ENCODE data around the gene HS6ST1. TPM values are rescaled to one million over a fixed set of nuclear protein-coding genes. Genes with fewer than 3 reads are reported as not detected.

HS6ST1 gene
- total and polyA plus RNA-seq, 12 donors, result 20.5 to 262 (median 97.1) TPM

DNA sequence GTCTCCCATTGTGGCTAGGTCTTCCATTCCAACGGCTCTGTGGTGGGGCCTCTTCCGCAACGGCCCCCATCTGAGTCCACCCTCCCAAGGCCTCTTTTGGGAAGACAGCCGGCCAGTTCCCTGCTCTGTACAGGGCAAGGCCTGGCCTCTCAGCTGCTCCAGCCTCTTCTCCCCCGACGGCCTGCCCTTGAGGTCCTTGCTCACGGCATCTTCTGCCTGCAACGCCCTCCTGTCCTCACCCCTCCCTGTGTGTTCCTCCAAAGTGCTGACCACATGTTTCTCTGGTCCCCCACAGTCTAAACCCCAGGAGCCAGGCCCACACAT lies 16.0 kb downstream of the HS6ST1 start:
- H3K9me3 ChIP-seq (replicated peaks in 1 of 3), result no peaks in the 10 kb centered on the region
- no peaks in the 10 kb centered on the region for H3K36me3 ChIP-seq (replicated peaks in 1 of 2)
- H3K27ac ChIP-seq, result peak overlapping the region in 4 of 5 donors; percentile 61 to 94 (median 86)
- peak in 1 of 7 donors; percentile 36 for DNase-seq
- H3K27me3 ChIP-seq, result no peaks in the 10 kb centered on the region
- 46 to 68% (median 54%) methylated on average over 6 to 8 of the region's 8 CpGs for WGBS, 4 donors
- peaks cover 79 to 80% of the 10 kb centered on the region in 2 donors for H3K4me1 ChIP-seq (replicated peaks in 1 of 2)
- TF ChIP-seq, protein P1, sequence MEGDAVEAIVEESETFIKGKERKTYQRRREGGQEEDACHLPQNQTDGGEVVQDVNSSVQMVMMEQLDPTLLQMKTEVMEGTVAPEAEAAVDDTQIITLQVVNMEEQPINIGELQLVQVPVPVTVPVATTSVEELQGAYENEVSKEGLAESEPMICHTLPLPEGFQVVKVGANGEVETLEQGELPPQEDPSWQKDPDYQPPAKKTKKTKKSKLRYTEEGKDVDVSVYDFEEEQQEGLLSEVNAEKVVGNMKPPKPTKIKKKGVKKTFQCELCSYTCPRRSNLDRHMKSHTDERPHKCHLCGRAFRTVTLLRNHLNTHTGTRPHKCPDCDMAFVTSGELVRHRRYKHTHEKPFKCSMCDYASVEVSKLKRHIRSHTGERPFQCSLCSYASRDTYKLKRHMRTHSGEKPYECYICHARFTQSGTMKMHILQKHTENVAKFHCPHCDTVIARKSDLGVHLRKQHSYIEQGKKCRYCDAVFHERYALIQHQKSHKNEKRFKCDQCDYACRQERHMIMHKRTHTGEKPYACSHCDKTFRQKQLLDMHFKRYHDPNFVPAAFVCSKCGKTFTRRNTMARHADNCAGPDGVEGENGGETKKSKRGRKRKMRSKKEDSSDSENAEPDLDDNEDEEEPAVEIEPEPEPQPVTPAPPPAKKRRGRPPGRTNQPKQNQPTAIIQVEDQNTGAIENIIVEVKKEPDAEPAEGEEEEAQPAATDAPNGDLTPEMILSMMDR (IDR thresholded peaks at IDR 0.05), result no peak
- no peak for TF ChIP-seq POLR2A (IDR thresholded peaks at IDR 0.05)
- intact Hi-C loops (cut with DNase I), result loop anchor here in 1 of 2 donors (5.0 kb wide), 1 partner anchor 115 kb away; no protein-coding TSS in a partner anchor
- no peak overlapping the region for H3K4me3 ChIP-seq

DNA sequence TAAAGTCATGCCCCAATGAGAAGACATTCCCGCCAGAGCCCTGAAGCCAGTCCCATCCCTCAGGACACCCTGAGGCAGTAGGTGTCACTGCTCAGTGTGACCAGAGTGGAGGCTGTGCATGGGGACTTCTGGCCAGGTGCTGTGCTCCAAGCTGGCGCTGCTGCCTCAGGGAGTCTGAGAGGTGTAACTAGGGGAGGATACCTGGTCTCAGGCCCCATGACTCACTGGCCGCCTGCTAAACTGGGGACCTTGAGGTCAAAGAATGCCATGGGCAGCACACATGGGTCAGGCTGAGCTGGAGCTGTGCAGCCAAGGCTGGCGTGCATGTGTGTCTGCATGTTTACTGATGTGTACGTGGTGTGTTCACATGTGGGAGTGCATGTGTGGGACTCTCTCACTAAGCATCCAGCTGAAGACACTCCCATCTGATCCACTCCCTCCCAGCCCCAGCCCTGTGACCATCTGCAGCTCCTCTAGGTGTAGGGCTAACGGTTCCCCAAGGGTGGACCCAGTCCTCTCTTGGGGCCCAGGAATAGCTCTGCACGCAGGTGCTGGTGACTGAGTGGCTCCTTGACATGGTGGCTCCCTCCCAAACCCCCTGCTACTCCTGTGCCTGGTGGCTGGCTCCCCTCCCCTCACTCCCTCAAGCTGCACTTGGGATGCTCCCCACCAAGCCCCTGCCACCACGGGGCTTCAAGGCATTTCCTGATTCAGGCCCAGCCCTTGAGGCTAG lies 16.5 kb downstream of the HS6ST1 start:
- 64 to 82% (median 79%) methylated on average over 2 to 8 of the region's 8 CpGs for WGBS, 4 donors
- Histone ChIP-seq H3K4me1 (replicated peaks in 1 of 2) (peaks cover 74 to 75% of the 10 kb centered on the region in 2 donors), H3K27ac (peak overlapping the region; percentile 16 to 94 (median 79)), H3K4me3 (no peak overlapping the region), H3K9me3 (replicated peaks in 1 of 3) (no peaks in the 10 kb centered on the region), H3K36me3 (replicated peaks in 1 of 2) (no peaks in the 10 kb centered on the region), H3K27me3 (no peaks in the 10 kb centered on the region)
- DNase-seq, result peak in 5 of 7 donors; percentile 57 to 73 (median 69)
- intact Hi-C loops (cut with DNase I), result loop anchor here in 1 of 2 donors (5.0 kb wide), 1 partner anchor 115 kb away; no protein-coding TSS in a partner anchor
- TF ChIP-seq, protein P1 (IDR thresholded peaks at IDR 0.05), result no peak
- peak in 1 of 2 donors; percentile 23 for TF ChIP-seq POLR2A (IDR thresholded peaks at IDR 0.05)

DNA sequence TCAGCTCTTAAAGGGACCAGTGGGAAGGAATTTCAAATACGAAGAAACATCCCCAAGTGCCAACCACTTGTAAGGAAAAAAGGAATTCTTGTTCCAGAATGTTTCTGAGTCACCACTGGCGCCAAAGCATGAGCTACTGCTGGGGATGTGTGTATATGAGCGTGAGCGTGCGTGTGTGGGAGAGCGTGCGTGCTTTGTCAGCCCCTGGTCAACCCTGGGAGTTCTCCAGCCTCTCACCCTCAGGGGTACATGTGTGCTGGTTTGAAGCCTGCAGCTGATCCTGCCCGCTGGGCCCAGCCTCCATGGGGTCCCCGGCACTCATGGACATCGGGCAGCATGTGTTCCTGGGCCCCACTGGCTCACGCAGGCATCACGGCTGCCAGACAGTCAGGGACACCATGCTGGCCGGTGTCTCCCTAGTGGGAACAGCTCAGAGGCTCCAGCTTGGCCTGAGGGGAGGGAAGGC lies 17.1 kb downstream of the HS6ST1 start:
- intact Hi-C loops (cut with DNase I), result loop anchor here in 1 of 2 donors (5.0 kb wide), 1 partner anchor 114 kb away; no protein-coding TSS in a partner anchor
- H3K27ac ChIP-seq, result peak overlapping the region; percentile 16 to 94 (median 79)

GRCh38 chr2:128301021-128301420 lies 17.6 kb downstream of the HS6ST1 start:
- WGBS, 4 donors, result 48 to 88% (median 81%) methylated on average over 2 to 8 of the region's 8 CpGs; no CpG with 5 or more reads in 1 of the 4 donors
- no peaks in the 10 kb centered on the region for H3K36me3 ChIP-seq (replicated peaks in 1 of 2)
- no peak for DNase-seq
- no peaks in the 10 kb centered on the region for H3K27me3 ChIP-seq
- H3K4me1 ChIP-seq (replicated peaks in 1 of 2), result peaks cover 63 to 64% of the 10 kb centered on the region in 2 donors
- TF ChIP-seq, protein P1 (IDR thresholded peaks at IDR 0.05), result no peak
- TF ChIP-seq POLR2A (IDR thresholded peaks at IDR 0.05), result no peak
- no peaks in the 10 kb centered on the region for H3K9me3 ChIP-seq (replicated peaks in 1 of 3)
- no peak overlapping the region for H3K4me3 ChIP-seq
- intact Hi-C loops (cut with DNase I), result loop anchor here in 1 of 2 donors (5.0 kb wide), 1 partner anchor 114 kb away; no protein-coding TSS in a partner anchor
- peak overlapping the region in 4 of 5 donors; percentile 61 to 94 (median 86) for H3K27ac ChIP-seq

More for the DNA sequence above, 17.1 kb downstream of the HS6ST1 start:
- TF ChIP-seq, protein P1 (IDR thresholded peaks at IDR 0.05), result no peak
- TF ChIP-seq POLR2A (IDR thresholded peaks at IDR 0.05), result no peak
- WGBS, 4 donors, result 40 to 68% (median 62%) methylated on average over 7 to 13 of the region's 13 CpGs
- peak in 6 of 7 donors; percentile 59 to 76 (median 70) for DNase-seq
- Histone ChIP-seq H3K9me3 (replicated peaks in 1 of 3) (no peaks in the 10 kb centered on the region), H3K27me3 (no peaks in the 10 kb centered on the region), H3K36me3 (replicated peaks in 1 of 2) (no peaks in the 10 kb centered on the region), H3K4me3 (no peak overlapping the region), H3K4me1 (replicated peaks in 1 of 2) (peaks cover 67 to 69% of the 10 kb centered on the region in 2 donors)

Data from adrenal gland (tissue), 12 donors.